H9 (cell line): Measurements from ENCODE around the gene MAN1B1. TPM values are rescaled to one million over a fixed set of nuclear protein-coding genes. Genes with fewer than 3 reads are reported as not detected.

Source experiments
- DNase-seq: peaks from one replicate; pipeline ENCODE4 v3.0.0-alpha.2; 2017
- H2AFZ ChIP-seq: one replicate; pipeline ENCODE4 v1.6.1; 2013; ENCODE audit warnings: mild to moderate bottlenecking, low read length, control low read depth, moderate library complexity
- H2AK5ac ChIP-seq: 2 replicates; pipeline ENCODE4 v1.6.1; 2013; ENCODE audit warnings: low read length, control low read depth, mixed read lengths; ENCODE audit not compliant: insufficient read length
- H2BK120ac ChIP-seq: one replicate; pipeline ENCODE4 v1.6.1; 2013; ENCODE audit warnings: low read depth, mild to moderate bottlenecking, low read length, control low read depth, inconsistent platforms; ENCODE audit not compliant: poor library complexity, severe bottlenecking
- H2BK12ac ChIP-seq: 2 replicates; pipeline ENCODE4 v1.6.1; 2013; ENCODE audit warnings: low read length, control low read depth, mixed read lengths, low read depth; ENCODE audit not compliant: insufficient read length
- H2BK15ac ChIP-seq: 2 replicates; pipeline ENCODE4 v1.6.1; 2013; ENCODE audit warnings: low read depth, low read length, control low read depth
- H2BK20ac ChIP-seq: one replicate; pipeline ENCODE4 v1.6.1; 2013; ENCODE audit warnings: low read depth, mild to moderate bottlenecking, low read length, control low read depth, inconsistent platforms; ENCODE audit not compliant: poor library complexity, severe bottlenecking
- H2BK5ac ChIP-seq: 2 replicates; pipeline ENCODE4 v1.6.1; 2013; ENCODE audit warnings: low read length, control low read depth, mixed read lengths; ENCODE audit not compliant: insufficient read length
- H3K14ac ChIP-seq: 2 replicates; pipeline ENCODE4 v1.6.1; 2013; ENCODE audit warnings: low read length, control low read depth; ENCODE audit not compliant: insufficient read depth
- H3K18ac ChIP-seq: 2 replicates; pipeline ENCODE4 v1.6.1; 2013; ENCODE audit warnings: low read depth, mild to moderate bottlenecking, mixed read lengths, low read length, control low read depth; ENCODE audit not compliant: insufficient read length
- H3K23ac ChIP-seq: 2 replicates; pipeline ENCODE4 v1.6.1; 2013; ENCODE audit warnings: low read length, control low read depth, mixed read lengths, low read depth; ENCODE audit not compliant: insufficient read length
- H3K23me2 ChIP-seq: 2 replicates; pipeline ENCODE4 v1.6.1; 2013; ENCODE audit warnings: low read depth, mild to moderate bottlenecking, mixed read lengths, low read length, control low read depth; ENCODE audit not compliant: insufficient read length, poor library complexity, severe bottlenecking
- H3K27ac ChIP-seq: 2 replicates; pipeline ENCODE4 v1.5.1; 2013; ENCODE audit warnings: low read length, control low read depth, mixed read lengths, low read depth; ENCODE audit not compliant: insufficient read length
- H3K27me3 ChIP-seq: 2 replicates; pipeline ENCODE4 v1.6.1; 2013; ENCODE audit warnings: low read length, control low read depth, inconsistent platforms; ENCODE audit not compliant: insufficient read depth
- H3K4ac ChIP-seq: 2 replicates; pipeline ENCODE4 v1.6.1; 2013; ENCODE audit warnings: low read depth, mild to moderate bottlenecking, control low read depth, inconsistent platforms, low read length, moderate library complexity
- H3K4me1 ChIP-seq: 2 replicates; pipeline ENCODE4 v1.6.1; 2013; ENCODE audit warnings: low read length, control low read depth, inconsistent platforms; ENCODE audit not compliant: insufficient read depth
- H3K4me2 ChIP-seq: 2 replicates; pipeline ENCODE4 v1.6.1; 2013; ENCODE audit warnings: low read length, control low read depth, mixed read lengths; ENCODE audit not compliant: insufficient read length, insufficient read depth
- H3K56ac ChIP-seq: 2 replicates; pipeline ENCODE4 v1.6.1; 2013; ENCODE audit warnings: low read depth, mild to moderate bottlenecking, mixed read lengths, low read length, control low read depth; ENCODE audit not compliant: insufficient read length
- H3K79me1 ChIP-seq: 2 replicates; pipeline ENCODE4 v1.6.1; 2013; ENCODE audit warnings: low read depth, mild to moderate bottlenecking, moderate library complexity, low read length, control low read depth, inconsistent platforms; ENCODE audit not compliant: insufficient read depth, poor library complexity, severe bottlenecking
- H3K79me2 ChIP-seq: 2 replicates; pipeline ENCODE4 v1.6.1; 2013; ENCODE audit warnings: low read length, control low read depth, inconsistent platforms; ENCODE audit not compliant: insufficient read depth
- H3K9ac ChIP-seq: 2 replicates; pipeline ENCODE4 v1.6.1; 2013; ENCODE audit warnings: low read length, control low read depth, mixed read lengths; ENCODE audit not compliant: insufficient read length; ENCODE audit errors: extremely low read depth
- H3K9me3 ChIP-seq: one replicate; pipeline ENCODE4 v1.6.1; 2013; ENCODE audit warnings: low read depth, low read length, inconsistent platforms; ENCODE audit not compliant: control insufficient read depth
- H3T11ph ChIP-seq: one replicate; pipeline ENCODE4 v1.6.1; 2013; ENCODE audit warnings: mild to moderate bottlenecking, low read length, control low read depth, inconsistent platforms
- H4K20me1 ChIP-seq: one replicate; pipeline ENCODE4 v1.6.1; 2013; ENCODE audit not compliant: control insufficient read depth, insufficient read length, insufficient read depth
- H4K5ac ChIP-seq: 2 replicates; pipeline ENCODE4 v1.6.1; 2013; ENCODE audit warnings: low read depth, mild to moderate bottlenecking, mixed read lengths, low read length, control low read depth; ENCODE audit not compliant: insufficient read length
- H4K8ac ChIP-seq: replicated peaks from 2 replicates; pipeline ENCODE4 v1.6.1; 2013; ENCODE audit warnings: low read length, control low read depth, mixed read lengths, low read depth; ENCODE audit not compliant: insufficient read length
- H4K91ac ChIP-seq: 2 replicates; pipeline ENCODE4 v1.6.1; 2013; ENCODE audit warnings: low read depth, mild to moderate bottlenecking, moderate library complexity, mixed read lengths, low read length, control low read depth; ENCODE audit not compliant: insufficient read length
- H3K27ac Mint-ChIP-seq, 3 experiments: 2 replicates in 2 of 3; 3 replicates in 1 of 3; pipeline ENCODE4 v1.8.0; 2020 to 2021; ENCODE audit warnings: mixed read lengths in 3 of 3, mild to moderate bottlenecking in 1 of 3, moderate library complexity in 1 of 3
- H3K27me3 Mint-ChIP-seq: 2 replicates; pipeline ENCODE4 v1.8.0; 2021; ENCODE audit warnings: low read depth, mild to moderate bottlenecking, moderate library complexity, mixed read lengths
- H3K36me3 Mint-ChIP-seq, 3 experiments: 2 replicates in 2 of 3; 3 replicates in 1 of 3; pipeline ENCODE4 v1.8.0; 2020 to 2021; ENCODE audit warnings: low read depth in 3 of 3, mixed read lengths in 3 of 3; ENCODE audit not compliant: insufficient read depth in 1 of 3
- H3K4me1 Mint-ChIP-seq, 2 experiments: 2 replicates each; pipeline ENCODE4 v1.8.0; 2020; ENCODE audit warnings: mixed read lengths in 2 of 2
- H3K4me3 Mint-ChIP-seq, 2 experiments: 2 replicates in 1 of 2; 3 replicates in 1 of 2; pipeline ENCODE4 v1.8.0; 2020 to 2021; ENCODE audit warnings: mild to moderate bottlenecking in 2 of 2, mixed read lengths in 2 of 2, moderate library complexity in 1 of 2
- H3K9me3 Mint-ChIP-seq, 2 experiments: 2 replicates in 1 of 2; 3 replicates in 1 of 2; pipeline ENCODE4 v1.8.0; 2020; ENCODE audit warnings: mild to moderate bottlenecking in 2 of 2, mixed read lengths in 2 of 2, moderate library complexity in 1 of 2
- WGBS: extraction: QIAGEN DNeasy Blood & Tissue Kit; methylation state at CpG from one replicate; pipeline ENCODE4 v1.1.7; 2013; ENCODE audit warnings: missing lambda C conversion rate, low lambda C conversion rate, mixed read lengths; ENCODE audit not compliant: insufficient read length; ENCODE audit errors: extremely low coverage; 5-methylcytosine and 5-hydroxymethylcytosine counted together
- total RNA-seq: library from RNA; stranded (reverse); gene quantifications from 2 replicates; pipeline ENCODE4 v1.2.1, GENCODE V29; 2021
- TF ChIP-seq, protein P1 (sequence below): fragments of 200-600 bp; sonication (generic); conservative IDR thresholded peaks from 3 replicates; pipeline ENCODE4 v1.8.0; 2021; ENCODE audit warnings: antibody characterized with exemption, mild to moderate bottlenecking

The MAN1B1 gene
- total RNA-seq, 1 experiment from 2014 or later = 34.9 TPM

DNA sequence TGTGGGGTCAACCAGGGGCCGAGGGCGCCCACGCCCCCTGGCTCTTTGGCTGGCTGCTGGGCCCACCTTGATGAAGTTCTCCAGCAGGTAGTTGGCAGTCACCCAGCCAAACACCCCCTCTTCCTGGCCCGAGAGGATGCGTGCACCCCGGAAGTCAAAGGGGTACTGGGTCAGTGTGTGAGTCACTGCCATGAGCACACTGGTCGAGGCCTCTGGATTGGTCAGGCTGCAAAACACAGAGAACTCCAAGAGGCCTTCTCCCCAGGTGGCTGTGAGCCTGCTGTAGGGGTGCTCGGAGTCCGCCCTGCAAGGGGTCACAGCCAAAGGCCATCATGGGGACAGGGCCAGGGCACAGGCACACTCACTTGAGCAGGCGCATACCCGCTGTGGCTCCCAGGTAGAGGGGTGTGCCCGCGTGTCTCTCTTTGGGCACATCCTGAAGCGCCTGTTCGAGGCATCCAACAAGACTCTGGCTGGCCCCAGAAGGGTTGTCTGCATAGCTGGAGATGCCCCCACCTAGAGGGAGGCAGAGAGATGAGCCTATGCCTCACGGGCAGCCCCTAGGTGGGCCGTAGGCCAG is 35.5 kb upstream of the MAN1B1 start:
- H2AFZ ChIP-seq = no peak overlapping the region
- H2AK5ac ChIP-seq = no peak overlapping the region
- H3K27ac Mint-ChIP-seq = no peak overlapping the region
- H4K91ac ChIP-seq = no peak overlapping the region
- H3K23me2 ChIP-seq = peaks cover 8% of the 10 kb centered on the region
- H2BK20ac ChIP-seq = no peak overlapping the region
- H3K23ac ChIP-seq = no peak overlapping the region
- WGBS = no CpG with 5 or more reads among the region's 17 CpGs
- no peak overlapping the region for H3K9ac ChIP-seq
- no peaks in the 10 kb centered on the region for H3K79me1 ChIP-seq
- no peak overlapping the region for H3T11ph ChIP-seq
- peaks cover 7% of the 10 kb centered on the region; the same call in 1 of the 2 replicates for H3K27me3 ChIP-seq
- no peak overlapping the region for H3K18ac ChIP-seq
- H2BK5ac ChIP-seq = no peak overlapping the region
- no peaks in the 10 kb centered on the region for H3K9me3 ChIP-seq
- no peak overlapping the region for H3K56ac ChIP-seq
- no peak overlapping the region for H2BK120ac ChIP-seq
- no peak overlapping the region for H4K8ac ChIP-seq
- no peak overlapping the region for H2BK15ac ChIP-seq
- H3K14ac ChIP-seq = no peak overlapping the region
- no peaks in the 10 kb centered on the region for H3K9me3 Mint-ChIP-seq
- no peak overlapping the region for H2BK12ac ChIP-seq
- no peak overlapping the region for H3K27ac ChIP-seq
- no peaks in the 10 kb centered on the region for H3K36me3 Mint-ChIP-seq
- no peak overlapping the region for H3K4me3 Mint-ChIP-seq
- peaks cover 2 to 11% of the 10 kb centered on the region in 2 experiments for H3K4me1 Mint-ChIP-seq
- H3K27me3 Mint-ChIP-seq = peaks cover 74% of the 10 kb centered on the region
- DNase-seq = no peak
- TF ChIP-seq, protein P1, sequence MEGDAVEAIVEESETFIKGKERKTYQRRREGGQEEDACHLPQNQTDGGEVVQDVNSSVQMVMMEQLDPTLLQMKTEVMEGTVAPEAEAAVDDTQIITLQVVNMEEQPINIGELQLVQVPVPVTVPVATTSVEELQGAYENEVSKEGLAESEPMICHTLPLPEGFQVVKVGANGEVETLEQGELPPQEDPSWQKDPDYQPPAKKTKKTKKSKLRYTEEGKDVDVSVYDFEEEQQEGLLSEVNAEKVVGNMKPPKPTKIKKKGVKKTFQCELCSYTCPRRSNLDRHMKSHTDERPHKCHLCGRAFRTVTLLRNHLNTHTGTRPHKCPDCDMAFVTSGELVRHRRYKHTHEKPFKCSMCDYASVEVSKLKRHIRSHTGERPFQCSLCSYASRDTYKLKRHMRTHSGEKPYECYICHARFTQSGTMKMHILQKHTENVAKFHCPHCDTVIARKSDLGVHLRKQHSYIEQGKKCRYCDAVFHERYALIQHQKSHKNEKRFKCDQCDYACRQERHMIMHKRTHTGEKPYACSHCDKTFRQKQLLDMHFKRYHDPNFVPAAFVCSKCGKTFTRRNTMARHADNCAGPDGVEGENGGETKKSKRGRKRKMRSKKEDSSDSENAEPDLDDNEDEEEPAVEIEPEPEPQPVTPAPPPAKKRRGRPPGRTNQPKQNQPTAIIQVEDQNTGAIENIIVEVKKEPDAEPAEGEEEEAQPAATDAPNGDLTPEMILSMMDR = no peak
- H3K4me1 ChIP-seq = no peaks in the 10 kb centered on the region
- H4K20me1 ChIP-seq = no peaks in the 10 kb centered on the region
- H3K79me2 ChIP-seq = no peaks in the 10 kb centered on the region
- H4K5ac ChIP-seq = no peak overlapping the region
- H3K4ac ChIP-seq = no peak overlapping the region
- H3K4me2 ChIP-seq = no peak overlapping the region
